Limb (tissue), 2 donors: ENCODE results near the gene ARHGAP30.
"Not testable (repeated sequence)": the region's sequence is repeated elsewhere in the genome, so short reads cannot be mapped to it uniquely, and the experiment has no call there.

ENCODE experiments used
- DNase-seq, 2 donors: peaks; one replicate each; pipeline ENCODE4 v3.0.0-alpha.2; 2016; ENCODE audit errors: extremely low spot score in 2 of 2

The ARHGAP30 gene

DNA sequence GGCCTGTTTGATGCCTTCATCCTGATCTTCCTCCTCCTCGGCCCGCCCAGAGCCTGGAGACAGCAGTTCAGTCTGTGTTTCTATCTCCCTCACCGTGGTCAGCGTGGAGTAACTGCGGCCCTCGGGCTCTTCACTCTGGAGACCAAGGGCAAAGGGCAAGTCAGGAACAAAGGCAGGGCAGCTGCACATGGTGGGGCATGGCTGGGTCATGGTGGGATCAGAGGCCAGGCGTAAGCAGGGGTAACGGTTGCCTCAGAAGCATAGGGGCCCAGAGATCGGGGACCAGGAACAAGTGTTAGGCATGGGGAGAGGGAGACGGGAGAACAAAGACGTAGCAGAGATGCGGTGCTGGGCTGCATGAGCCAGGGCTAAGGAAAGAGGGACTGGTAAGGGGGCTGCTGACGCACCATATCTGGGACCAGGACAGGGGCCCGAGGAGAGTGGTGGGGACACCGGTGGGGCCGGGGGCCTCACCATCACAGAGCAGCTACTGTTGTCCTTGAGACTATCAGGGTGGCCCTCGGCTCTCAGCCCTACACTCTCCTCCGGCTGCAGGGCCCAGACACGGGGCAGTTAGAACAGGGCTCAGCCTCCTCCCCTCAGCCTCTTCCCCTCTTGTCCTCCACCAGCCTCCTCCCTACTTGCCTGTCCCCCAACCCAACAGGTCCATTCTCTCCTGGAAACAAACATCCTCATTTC is 3.2 kb upstream of the ARHGAP30 start:
- no peak for DNase-seq

GRCh38 chr1:161071886-161072371 is 2.2 kb upstream of the ARHGAP30 start:
- DNase-seq = no peak

GRCh38 chr1:161070761-161071160 is 1.1 kb upstream of the ARHGAP30 start:
- DNase-seq = no peak

GRCh38 chr1:161069241-161069640 is 450 bp downstream of the ARHGAP30 start:
- DNase-seq = no peak

GRCh38 chr1:161068306-161069234 is 1.1 kb downstream of the ARHGAP30 start:
- no peak for DNase-seq

DNA sequence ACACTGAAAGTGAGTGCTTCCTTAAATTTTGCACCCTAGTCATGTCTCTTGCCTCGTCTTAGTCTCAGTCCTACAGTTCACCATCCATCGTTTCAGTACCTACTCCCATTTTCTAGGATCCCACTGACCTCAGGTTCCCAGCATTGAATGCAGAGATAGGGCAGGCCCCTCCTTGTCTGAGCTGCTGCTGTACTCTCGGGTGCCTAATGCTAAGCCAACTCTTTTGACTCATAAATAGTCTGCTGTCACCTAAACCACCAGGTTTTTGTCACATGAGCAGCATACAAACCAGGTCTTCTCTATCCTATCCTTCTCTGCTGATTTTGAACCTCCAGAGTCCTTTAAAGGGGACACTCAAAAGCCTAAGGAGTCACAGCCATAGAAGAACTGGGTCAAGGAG is 3.0 kb downstream of the ARHGAP30 start:
- no peak for DNase-seq

DNA sequence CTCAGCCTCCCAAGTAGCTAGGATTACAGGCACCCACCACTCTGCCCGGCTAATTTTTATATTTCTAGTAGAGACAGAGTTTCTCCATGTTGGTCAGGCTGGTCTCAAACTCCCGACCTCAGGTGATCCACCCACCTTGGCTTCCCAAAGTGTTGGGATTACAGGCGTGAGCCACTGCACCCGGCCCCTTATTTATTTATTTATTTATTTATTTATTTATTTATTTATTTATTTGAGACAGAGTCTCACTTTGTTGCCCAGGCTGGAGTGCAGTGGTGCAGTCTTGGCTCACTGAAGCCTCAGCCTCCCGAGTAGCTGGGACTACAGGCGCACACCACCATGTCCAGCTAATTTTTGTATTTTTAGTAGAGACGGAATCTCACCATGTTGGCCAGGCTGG is 4.0 kb downstream of the ARHGAP30 start:
- not testable (repeated sequence) for DNase-seq

DNA sequence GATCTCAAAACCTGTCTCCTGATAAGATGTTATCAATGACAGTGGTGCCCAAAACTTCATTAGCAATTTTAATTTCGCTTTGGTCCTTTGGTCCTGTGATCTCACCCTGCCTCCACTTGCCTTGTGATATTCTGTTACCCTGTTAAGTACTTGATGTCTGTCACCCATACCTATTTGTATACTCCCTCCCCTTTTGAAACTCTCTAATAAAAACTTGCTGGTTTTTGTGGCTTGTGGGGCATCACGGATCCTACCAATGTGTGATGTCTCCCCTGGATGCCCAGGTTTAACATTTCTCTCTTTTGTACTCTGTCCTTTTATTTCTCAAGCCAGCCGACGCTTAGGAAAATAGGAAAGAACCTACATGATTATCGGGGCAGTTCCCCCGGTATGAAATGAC is 5.8 kb downstream of the ARHGAP30 start:
- not testable (repeated sequence) for DNase-seq

- DNase-seq = no peak
These were observed 8.3 kb downstream of the ARHGAP30 start for GRCh38 chr1:161061419-161061818.

DNA sequence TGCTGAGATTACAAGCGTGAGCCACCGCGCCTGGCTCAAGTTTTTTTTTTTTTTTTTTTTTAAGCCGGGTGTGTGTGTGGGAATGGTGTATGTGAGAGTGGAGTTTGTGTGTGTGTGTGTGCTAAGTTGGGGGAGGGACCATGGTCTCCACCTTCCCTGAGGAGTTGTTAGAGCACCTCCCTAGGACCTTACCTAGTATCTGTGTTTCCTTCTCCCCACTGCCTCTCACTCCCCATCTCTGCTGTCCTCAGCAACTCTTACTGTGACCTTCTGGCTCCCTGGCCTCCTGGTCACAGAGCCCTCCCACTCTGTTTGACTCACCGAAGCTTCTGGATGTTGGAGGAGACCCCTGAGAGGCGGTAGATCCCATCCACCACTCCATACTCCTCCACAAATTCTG is 10.4 kb downstream of the ARHGAP30 start:
- DNase-seq = no peak

DNA sequence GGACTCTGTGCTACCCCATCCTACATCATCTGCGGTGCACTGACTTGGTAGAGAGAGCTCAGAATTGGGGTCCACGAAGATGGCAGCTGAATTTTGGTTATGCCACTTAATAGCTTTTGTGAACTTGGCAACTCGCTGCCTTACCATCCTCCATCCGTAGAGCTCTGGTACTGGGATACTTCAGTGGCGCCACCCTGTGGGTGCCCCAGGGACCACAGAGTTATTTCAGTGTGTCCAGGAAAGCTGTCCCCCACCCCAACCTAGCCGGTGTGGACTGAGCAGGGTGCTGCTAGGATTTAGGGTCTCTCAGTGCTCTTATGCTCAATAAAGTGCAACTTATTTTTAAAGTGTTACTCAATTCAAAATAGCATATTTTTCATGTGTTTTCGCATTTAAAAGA is 14.9 kb downstream of the ARHGAP30 start:
- DNase-seq = no peak

DNA sequence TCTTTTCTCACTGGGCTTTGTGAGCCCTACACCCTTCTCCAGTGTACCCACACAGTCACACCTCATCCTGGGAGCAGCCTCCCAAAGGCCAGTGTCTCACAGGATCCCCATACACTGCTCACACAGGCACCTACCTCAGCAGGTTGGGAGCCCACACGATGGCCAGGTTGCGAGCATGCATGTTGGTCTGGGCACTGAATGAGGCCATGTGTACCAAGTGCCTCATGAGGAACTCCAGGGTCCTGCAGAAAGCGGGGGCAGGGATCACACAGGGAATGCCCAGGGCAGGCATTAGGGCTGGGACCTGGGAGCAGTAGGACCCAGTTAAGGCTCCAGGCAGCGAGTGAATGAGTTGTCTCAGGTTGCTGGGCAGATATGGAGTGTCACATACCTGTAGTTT is 15.5 kb downstream of the ARHGAP30 start:
- no peak for DNase-seq

DNA sequence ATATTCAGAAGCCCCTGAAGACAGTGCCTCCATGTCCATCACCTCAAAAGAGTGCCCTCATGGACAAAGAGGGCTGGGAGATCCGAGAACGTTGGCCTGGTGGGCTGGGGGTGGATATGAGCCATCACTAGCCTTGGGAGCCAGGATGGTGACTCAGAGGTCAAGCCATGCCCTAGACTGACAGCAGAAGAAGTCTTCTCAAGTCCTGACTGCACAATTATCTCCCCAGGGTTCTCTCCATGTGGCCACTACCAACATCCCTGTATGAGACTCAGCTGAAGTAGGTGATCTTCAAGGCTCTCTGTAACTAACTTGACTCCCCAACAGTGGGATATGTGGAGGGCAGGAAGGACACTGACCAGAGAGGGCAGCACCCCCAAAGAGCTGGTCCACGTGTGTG is 16.8 kb downstream of the ARHGAP30 start:
- DNase-seq = no peak

DNA sequence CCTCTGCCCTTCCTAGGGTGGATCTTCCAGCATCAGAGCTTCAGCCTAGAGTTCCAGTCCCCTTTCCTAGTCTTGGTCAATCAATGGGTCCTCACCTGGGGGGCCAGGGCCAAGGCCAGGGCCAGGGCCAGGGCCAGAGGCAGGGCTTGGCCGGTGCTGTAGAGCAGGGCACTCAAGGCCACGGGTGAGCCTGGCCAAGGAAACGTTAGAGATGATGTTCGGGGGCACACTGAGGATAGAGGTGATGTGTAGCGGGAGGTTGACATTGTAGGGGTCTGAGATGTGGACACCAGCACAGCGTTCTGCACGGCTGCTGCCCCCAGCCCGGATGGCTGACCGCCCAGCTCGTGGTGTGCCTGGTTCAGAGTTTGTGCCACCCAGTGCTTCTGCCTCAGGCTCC is 18.5 kb downstream of the ARHGAP30 start:
- no peak for DNase-seq

DNA sequence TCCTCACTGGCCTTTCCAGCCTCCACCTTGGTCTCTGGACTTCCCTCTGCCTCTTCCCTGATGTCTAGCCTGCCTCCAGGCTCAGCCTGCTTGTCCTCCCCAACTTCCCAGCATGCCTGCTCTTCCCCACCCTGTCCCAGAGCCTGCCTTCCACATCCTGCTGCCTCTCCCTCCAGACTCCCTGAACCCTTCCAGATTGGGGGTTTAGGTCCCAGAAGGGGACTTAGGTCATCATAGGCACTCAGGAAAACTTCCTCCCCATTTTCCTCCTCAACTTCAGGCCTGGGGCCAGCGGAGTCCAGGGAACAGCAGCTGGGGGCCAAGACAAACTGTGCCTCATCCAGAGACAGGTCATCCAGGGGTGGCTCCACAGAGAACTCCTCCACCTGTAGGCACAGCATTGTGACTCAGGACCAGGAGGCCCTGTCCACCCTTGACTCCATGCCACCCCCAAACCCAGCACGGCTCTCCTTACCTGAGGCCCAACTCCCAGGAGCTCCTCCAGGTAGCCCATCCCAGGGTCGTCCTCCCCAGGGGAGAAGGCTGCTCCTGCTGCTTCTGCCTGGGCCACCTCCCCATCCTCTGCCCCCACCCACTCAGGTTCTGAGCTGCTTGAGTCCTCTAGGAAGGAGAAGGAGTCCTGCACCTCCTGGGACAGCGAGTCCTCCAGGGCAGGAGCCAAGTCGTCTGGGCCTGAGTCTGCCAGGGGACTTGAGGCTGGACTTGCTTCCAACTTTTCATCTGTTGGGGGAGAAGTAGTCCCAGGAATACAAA is 20.6 kb downstream of the ARHGAP30 start:
- no peak for DNase-seq

DNA sequence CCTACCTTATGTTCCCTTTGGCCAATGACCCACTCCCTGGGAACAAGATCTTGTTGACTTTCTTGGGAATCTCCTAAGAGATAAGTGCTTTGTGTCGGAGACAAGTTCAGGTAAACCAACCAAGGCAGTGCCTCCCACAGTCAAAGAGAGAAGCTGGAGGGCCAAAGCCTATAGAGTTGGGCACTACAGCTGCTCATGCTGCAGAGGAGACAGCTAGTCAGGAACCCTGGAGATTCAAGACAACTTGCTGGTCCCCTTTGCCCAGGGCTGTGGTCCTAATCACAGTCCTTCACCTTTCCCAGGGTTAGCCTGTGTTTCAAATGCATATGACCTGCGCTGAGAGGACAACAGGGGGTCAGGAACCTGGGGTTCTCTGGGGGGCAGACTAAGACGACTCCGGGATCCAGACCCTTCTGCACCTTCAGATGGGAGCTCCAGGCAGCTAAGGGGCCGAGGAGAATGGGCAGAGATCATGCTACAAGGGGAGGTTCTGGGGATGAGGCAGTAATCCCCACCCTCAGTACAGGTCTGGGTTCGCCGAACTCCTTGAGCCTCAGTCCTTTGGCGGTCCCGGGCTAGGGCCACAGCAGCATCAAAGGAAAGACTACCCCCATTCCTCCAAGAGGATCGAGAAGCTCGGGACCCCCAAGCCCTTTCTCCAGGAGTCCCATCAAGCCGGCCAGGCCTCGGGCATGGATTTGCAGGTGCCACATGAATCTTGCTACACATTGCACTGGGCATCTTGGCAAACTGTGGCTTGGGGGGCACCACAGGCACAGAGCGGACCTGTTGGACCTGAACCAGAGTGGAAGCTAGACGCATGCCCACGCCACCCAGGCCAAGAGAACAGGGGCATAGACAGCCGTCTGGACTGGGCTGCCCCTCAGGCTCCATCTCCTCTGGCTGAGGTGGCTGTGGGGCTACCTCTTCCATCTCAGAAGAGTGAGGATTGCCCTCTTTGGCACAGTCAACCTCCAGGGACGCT is 22.0 kb downstream of the ARHGAP30 start:
- no peak for DNase-seq

GRCh38 chr1:161046605-161047228 is 23.0 kb downstream of the ARHGAP30 start:
- DNase-seq = no peak

DNA sequence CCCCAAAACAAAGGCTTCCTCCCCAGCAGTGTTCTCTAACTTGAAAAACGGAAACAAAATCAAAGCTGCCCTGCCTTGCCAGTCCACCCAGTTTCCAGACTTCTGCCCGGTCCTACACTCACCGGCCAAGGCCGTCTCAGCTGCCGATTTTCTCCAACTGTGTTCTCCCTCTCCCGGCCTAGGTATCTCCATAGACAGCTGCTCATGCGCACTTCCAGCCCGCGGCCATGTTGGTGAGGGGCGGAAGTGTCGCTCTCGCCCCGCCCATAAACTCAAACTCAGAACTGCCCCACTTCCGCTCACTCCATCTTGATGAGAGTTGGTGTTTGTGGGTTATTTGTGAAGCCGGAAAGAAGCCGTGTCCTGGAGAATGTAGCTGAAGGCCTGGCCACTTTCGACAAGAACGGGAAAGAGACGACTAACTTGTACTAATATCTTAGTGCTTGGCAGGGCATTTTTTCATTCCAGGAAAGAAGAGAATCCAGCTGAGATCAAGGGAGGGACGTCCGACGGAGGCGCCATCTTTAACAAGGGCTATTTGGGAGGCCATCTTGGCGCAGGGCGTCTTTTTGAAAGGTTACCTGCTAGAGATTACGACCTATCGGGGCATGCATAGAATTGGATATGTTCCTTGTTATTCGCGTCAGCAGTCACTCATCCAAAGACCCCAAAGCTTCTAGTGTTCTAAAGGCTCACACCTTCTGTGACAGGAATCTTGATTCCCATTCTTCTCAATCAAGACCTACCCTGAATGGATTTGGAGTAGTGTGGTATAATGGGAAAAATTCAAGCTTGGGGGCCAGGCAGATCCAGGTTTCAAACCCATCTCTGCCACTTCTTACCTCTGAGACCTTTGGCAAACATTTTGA is 23.7 kb downstream of the ARHGAP30 start, which contains the start of gene USF1:
Gene USF1, minus strand, starts transcription at position 242 of the 869 bp plus-strand sequence. CDS start 2,702 bp downstream, outside the sequence.
- peak; percentile 96 to 98 for DNase-seq
